ENCODE results near the gene UTP25. TPM values are rescaled to one million over a fixed set of nuclear protein-coding genes. Genes with fewer than 3 reads are reported as not detected.

Gene UTP25
- total and polyA plus RNA-seq, 2 donors (not counting 3 experiments of a cell fraction or from before 2014, with no cell fraction given) = 6.6 to 11.7 TPM

DNA sequence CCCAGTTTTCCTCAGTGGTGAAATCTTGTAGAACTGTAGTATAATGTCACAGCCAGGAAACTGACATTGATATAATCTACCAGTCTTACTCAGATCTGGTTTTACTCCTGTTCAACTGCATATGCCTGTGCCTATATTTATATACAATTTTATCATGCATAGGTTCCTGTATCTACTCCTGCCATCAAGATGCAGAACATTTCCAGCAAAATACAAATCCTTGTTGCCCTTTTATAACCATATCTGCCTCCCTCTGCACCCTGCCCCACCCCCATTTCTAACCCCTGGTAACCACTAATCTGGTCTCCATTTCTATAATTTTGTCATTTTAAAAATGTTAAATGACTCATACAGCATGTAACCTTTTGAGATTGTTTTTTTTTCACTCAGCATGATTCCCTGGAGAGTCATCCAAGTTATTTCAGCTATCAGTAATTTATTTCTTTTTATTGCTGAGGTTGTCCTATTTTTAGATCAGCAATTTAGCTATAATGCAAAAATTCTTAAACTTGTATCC is 8.1 kb downstream of the UTP25 start:
- TF ChIP-seq, protein P1, sequence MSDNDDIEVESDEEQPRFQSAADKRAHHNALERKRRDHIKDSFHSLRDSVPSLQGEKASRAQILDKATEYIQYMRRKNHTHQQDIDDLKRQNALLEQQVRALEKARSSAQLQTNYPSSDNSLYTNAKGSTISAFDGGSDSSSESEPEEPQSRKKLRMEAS (IDR thresholded peaks at IDR 0.05; ENCODE audit: insufficient read depth, insufficient read length) = no peak
- TF ChIP-seq POLR2A (IDR thresholded peaks at IDR 0.05; ENCODE audit: low read depth, low read length) (no peak), POLR2AphosphoS5 (IDR thresholded peaks at IDR 0.05; ENCODE audit: insufficient read depth, low read depth, low read length) (no peak), GATA2 (IDR thresholded peaks at IDR 0.05; ENCODE audit: insufficient read depth, insufficient read length, low read depth, low read length) (peak; percentile 63), MYC (IDR thresholded peaks at IDR 0.05; ENCODE audit: low read depth, low read length) (no peak), FOS (IDR thresholded peaks at IDR 0.05; ENCODE audit: borderline replicate concordance, insufficient read depth, low read length) (peak; percentile 68), JUN (IDR thresholded peaks at IDR 0.05; ENCODE audit: borderline replicate concordance, insufficient read depth, insufficient read length, low read depth) (no peak), EZH2 (IDR thresholded peaks at IDR 0.05; ENCODE audit: borderline replicate concordance, low read depth, low read length, severe bottlenecking) (no peak)
- TF ChIP-seq, protein P2, sequence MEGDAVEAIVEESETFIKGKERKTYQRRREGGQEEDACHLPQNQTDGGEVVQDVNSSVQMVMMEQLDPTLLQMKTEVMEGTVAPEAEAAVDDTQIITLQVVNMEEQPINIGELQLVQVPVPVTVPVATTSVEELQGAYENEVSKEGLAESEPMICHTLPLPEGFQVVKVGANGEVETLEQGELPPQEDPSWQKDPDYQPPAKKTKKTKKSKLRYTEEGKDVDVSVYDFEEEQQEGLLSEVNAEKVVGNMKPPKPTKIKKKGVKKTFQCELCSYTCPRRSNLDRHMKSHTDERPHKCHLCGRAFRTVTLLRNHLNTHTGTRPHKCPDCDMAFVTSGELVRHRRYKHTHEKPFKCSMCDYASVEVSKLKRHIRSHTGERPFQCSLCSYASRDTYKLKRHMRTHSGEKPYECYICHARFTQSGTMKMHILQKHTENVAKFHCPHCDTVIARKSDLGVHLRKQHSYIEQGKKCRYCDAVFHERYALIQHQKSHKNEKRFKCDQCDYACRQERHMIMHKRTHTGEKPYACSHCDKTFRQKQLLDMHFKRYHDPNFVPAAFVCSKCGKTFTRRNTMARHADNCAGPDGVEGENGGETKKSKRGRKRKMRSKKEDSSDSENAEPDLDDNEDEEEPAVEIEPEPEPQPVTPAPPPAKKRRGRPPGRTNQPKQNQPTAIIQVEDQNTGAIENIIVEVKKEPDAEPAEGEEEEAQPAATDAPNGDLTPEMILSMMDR (IDR thresholded peaks at IDR 0.05; ENCODE audit: extremely low read depth in 1 of 2, insufficient read depth in 1 of 2, low read depth in 1 of 2, low read length in 2 of 2) = no peak
- CTCF ChIA-PET = interaction anchor here (1.0 to 2.9 kb wide), 3 partner anchors 12 to 266 kb away, joined by 3 to 17 read pairs (median 4); no protein-coding TSS in a partner anchor
- Histone ChIP-seq H3K9me1 (replicated peaks; ENCODE audit: control insufficient read depth, extremely low read depth, insufficient read depth, low read length) (no peaks in the 10 kb centered on the region), H3K27ac (ENCODE audit: insufficient read depth, low read depth, low read length) (peak overlapping the region; percentile 67), H4K20me1 (replicated peaks; ENCODE audit: control insufficient read depth, extremely low read depth, insufficient read depth, low read length) (no peaks in the 10 kb centered on the region), H3K79me2 (ENCODE audit: control insufficient read depth, insufficient read depth, low read length) (peaks cover 3% of the 10 kb centered on the region), H3K27me3 (ENCODE audit: control insufficient read depth in 2 of 2, insufficient read depth in 2 of 2, low read length in 2 of 2) (no peaks in the 10 kb centered on the region), H3K9ac (replicated peaks; ENCODE audit: extremely low read depth, insufficient read depth, low read length) (no peak overlapping the region), H3K36me3 (ENCODE audit: control insufficient read depth in 2 of 2, extremely low read depth in 1 of 2, insufficient read depth in 2 of 2, low read length in 2 of 2) (peaks cover 13 to 39% of the 10 kb centered on the region in 2 experiments), H3K4me1 (ENCODE audit: control insufficient read depth, extremely low read depth, insufficient read depth, low read length) (peaks cover 54% of the 10 kb centered on the region), H3K4me2 (ENCODE audit: insufficient read depth, low read length) (peak overlapping the region; percentile 14), H2AFZ (ENCODE audit: low read depth, low read length) (no peak overlapping the region), H3K4me3 (replicated peaks in 1 of 3; ENCODE audit: insufficient read depth in 1 of 3, low read depth in 1 of 3, low read length in 3 of 3) (no peak overlapping the region), H3K9me3 (replicated peaks; ENCODE audit: control insufficient read depth, insufficient read depth, low read length) (no peaks in the 10 kb centered on the region)
- DNase-seq (ENCODE audit: low read depth, low spot score) (peak; percentile 21), FAIRE-seq (no peak)
- POLR2A ChIA-PET = no interaction called here
- intact Hi-C loops (cut with micrococcal nuclease) (no loop called here), dilution Hi-C loops (cut with MboI; ENCODE audit: extremely low pct_ligation_motif_present, low sequenced_read_pairs) (loop anchor here (25.0 kb wide), 1 partner anchor 526 kb away; no protein-coding TSS in a partner anchor)
- no TSS peak for BruUV-seq (replicated peaks)

Data from endothelial cell of umbilical vein (primary cell).